ENCODE measurements around the gene ZMYND10.

The ZMYND10 gene

DNA sequence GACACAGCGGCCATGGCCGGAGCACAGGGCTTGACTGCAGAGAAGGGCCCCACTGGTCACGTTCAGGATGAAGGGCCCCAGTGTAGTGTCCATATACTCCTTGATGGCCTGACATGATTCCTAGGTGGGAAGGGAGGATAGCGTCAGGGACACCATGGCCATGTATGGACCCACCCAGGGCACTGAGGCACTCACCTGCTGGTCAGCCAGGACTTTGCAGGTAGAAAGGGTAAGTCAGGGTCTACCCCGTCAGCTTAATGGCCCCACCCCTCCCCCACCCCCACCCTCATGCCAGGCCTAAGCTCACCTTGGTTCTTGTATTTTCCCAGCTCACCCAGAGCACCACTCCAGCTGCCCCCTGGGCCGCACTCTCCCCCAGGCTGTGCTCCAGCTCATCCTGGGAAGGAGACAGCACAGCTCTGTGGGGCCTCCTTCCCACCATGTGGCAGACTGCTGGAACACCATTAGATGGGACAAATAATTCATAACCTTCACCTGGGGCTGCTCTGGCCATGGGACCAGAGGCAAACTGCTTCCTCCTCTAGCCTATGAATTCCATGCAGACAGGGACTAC is 44.8 kb downstream of the ZMYND10 start:
- DNase-seq, result no peak

DNA sequence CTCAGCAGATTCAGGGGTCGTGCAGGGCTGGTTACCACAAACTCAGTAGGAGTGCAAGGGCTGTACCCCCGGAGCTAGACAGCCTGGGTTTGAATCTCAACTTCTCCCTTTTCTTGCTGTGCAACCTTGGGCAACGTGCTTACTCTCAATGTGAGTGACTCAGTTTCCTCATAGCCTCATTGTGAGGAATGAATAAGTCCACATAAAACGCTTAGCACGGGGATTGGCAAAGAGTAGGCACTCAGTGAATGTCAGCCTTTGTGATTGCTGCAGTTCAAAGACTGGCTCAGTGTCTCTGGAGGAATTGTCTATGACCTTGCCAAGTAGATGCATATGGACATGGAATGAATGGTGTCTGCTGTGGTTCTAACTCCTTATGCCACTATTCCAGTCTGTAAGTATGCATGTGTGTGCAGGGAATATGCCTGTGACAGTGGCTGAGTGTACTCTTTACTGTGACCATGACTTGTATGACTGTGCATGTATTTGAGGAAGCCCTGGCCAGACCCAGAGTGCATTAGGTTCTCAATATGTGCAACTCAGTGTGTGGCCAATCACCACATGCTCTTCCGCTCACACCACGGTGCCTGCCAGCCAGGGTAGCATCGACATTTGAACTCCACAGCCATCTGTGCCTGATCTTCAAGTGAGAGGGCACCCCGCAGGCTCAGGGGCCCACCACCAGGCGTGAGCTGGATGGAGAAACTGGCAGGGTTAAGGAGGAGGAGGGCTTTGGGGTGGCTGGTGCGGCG is 45.4 kb downstream of the ZMYND10 start:
- no peak for DNase-seq

DNA sequence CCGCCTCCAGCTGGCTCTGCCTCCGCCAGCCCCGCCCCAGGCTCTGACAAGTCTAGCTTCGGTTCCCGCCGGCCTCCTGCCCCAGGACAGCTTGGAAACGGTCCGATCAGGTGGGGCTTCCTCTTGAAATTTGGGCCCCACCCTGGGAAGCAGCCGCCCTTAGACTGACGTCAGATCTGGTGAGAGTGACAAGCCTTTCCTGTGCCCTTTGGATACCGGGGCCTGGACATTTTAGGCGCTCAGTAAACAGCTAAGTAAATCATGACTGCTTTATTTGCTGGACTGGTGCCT is 45.9 kb downstream of the ZMYND10 start:
- DNase-seq, result no peak

DNA sequence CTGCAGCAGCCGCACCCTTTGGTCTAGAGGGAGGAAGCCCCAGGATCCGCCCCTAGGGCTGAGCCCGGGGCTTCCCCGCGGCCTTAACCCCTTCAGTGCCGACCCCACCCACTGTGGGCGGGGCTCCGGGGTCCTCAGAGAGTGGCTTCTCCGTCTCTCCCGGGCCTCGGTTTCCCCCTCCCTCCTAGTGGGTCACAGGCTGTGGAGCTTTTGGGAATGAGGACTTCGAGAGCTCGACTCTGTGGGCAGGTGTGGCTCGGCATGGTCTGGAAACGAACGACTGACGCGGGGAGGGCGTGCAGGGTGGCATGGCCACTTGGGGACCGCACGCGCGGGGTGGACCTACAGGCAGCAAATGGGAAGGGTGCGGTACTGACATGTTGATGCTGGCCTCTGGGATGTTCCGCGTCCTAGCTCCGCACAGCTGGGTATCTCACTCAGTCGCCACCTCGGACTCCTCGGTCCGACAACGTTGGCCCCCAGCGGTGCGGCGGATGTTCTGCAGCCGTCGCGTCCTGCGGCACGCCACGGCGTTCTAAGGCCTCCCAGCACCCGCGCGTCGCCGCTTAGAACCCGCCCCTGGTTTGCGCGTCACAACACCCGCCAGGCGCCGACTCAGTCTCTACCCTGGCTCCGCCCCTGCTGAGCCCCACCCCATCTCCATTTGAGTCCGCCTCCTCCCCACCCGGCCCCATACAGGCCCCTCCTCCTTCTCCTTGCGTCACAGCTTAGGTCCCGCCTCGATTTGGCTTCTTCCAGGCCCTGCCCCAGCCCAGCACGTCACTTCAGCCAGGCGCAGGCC is 46.5 kb downstream of the ZMYND10 start, which contains the start of the genes HYAL3 and NAA80:
HYAL3 (minus strand) TSS at position 570 of the 802 bp plus-strand sequence. CDS start 3,803 bp downstream, outside the sequence.
NAA80 (minus strand) TSS at position 570 of the 802 bp plus-strand sequence. CDS start 1,942 bp downstream, outside the sequence.
- DNase-seq, result peak; percentile 93 to 97

DNA sequence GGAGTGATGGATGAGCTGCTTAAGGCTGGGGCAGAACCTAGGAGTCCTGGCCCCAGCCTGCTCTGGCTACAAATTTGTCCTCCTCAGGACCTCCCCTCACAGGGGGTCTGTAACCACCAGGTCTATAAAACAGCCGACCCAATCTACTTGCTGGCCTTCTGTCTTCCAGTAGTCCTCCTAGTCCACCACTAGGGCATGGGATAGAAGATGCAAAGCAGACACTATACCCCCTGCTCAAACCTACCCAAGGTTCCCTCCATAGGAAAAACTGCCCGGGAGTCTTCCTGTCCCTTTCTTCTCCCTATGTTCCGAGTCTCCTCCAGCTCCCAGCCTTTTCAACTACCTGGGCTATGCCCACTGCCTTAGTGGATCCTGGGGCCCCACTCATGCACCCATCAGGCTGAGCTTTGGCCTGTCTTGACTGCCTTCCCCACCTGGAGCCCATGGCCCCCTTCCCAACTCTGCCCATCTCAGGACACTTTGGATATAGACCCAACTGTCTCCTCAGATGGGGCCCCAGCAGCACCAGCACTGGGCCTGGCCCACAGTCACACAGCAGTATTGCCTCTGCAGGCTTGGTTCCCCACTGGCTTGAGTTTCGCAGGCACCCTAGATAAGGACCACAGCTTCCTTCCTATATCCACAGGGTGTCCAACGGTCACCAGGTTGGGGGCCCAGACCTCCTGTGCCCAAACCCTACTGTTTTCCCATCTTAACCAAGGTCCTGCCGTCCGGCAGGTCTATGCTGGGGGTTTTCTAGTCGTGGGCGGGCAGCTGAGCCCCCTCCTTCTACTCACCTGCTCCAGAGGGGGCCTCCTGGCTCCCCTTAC is 47.4 kb downstream of the ZMYND10 start:
- DNase-seq, result no peak

DNA sequence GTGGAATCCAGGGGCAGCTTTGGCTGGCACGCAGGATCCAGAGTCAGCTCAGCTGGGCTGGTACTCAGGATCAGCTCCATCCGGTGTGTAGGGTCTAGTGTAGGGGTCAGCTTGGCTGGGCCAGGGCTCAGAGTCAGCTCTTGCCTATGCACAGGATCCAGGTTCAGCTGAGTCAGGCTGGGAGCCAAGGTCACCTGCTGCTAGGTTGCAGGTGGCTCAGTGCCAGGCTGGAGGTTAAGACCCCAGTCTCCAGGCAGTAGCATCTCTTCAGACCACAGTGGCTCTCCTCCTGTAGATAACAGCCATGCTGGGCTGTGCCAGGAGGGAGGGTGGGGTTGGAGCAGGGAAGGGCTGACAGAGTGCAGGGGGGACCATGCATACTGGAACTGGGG is 48.2 kb downstream of the ZMYND10 start:
- DNase-seq, result no peak

DNA sequence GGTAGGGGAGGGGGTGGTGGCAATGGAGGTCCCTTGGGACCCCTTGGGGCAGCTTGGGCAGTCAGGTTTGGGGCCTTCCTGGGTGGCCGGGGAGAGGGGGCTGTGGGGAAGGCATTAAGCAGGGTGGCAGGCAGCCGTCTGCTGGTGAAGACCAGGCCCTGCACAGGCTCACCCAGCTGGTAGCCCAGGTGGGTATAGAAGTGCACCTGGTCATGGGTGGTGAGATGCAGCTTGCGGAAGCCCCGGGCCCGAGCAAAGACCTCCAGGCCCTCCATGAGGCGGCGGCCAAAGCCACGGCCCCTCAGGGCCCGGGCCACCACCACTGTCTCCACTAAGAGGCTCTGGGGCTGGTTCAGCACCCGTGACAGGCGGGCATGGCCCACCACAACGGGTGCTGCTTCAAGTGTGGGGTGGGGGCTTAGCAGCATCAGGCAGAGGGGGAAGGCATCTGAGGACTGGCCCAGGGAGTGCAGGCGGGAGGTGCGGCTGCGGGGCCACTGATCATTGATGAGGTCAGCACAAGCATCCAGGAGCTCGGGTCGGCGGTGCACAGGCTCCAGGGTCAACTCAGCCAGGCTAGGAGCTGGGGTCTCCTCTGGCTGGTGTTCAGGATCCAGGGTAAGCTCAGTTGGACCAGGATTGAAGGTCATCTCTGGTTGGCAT is 48.7 kb downstream of the ZMYND10 start:
- no peak for DNase-seq

DNA sequence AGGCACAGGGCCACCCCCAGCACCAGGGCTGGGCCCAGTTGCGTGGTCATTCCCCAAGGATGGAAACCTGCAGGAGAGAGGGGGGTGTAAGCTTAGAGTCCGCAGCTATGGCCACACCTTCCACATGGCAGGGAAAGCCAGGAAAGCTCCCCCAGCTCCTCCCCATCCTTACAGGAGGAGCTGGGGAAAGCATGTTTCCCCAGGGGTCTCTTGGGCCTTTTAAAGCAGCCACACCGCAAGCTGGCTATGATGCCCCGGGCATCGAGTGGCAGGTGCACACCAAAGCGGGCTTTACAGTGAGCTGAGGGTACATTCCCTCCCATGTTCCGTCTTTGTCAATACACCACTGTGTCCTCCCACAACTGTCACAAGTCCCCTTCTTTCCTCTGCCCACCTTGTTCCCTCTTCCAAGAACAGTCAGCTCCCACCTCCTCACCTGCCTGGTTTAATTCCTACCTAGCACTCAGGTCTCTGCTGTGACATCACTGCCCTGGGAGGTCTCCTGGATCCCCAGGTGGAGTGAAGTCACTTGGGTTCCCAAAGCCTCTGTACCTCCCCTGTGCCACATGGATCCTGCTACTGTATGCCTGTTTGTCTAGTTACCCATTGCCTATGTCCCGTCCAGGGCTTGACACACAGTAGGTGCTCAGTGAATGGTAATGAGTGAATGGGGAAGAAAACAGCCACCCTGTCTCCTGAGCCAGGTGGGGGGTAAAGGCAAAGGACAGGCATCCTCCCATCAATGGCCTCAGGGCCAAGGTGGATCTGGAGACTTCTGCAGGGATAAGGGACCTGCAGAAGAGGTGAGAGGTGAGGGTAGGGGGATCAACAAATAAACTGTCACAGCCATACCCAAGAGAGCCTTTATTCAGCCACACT is 49.7 kb downstream of the ZMYND10 start:
- DNase-seq, result no peak

DNA sequence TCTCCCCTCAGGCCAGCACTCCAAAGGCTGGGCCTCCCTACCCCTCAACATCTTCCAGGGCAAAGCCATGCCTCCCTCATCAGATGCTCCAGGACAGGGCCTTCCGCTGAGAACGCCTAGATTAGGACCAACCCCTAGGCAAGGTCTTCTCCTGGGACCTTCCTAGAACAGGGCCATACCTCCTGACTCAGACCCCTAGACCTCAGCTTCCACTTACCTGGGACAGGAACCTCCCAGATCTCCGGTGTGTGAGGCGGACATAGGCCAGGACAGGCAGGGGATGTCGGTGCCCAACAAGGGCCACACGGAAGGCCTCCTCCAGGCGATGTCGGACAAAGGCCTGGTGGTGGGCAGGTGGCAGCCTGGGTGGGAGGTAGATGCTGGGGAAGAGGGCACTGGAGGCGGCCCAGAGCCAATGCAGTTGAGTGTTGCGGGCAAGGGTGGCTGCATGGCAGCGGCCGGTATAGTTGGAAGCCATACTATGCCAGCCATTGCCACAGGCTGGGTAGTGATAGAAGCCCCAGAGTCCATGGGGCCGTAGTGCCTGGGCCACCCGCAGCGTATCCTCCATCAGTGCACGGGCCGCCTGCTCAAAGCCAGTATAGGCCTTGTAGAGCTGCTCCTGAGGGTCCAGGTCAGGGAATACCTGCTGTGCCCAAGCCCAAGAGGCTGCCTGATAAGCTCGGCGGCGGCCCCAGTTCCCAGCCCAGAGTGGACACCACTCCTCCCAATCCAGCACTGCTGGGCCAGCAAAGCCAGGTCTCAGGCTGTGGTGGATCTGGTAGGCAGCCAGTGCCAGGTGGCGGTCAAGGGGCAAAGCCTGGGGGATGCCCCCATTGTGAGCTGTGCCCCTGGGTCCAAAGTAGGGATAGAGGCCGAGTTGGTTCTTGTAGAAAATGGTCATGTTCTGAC is 50.8 kb downstream of the ZMYND10 start:
- DNase-seq, result no peak

DNA sequence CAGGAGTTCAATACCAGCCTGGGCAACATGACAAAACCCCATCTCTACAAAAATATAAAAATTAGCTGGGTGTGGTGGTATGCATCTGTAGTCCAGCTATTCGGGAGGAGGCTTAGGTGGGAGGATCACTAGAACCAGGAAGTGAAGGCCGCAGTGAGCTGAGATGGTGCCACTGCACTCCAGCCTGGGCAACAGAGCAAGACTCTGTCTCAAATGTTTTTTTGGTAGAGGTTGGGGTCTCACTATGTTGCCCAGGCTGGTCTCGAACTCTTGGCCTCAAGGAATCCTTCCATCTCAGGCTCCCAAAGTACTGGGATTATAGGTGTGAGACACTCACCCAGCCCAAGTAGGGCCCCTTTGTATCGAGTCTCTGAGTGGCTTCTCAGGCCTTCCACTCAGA is 51.4 kb downstream of the ZMYND10 start:
- no peak for DNase-seq

DNA sequence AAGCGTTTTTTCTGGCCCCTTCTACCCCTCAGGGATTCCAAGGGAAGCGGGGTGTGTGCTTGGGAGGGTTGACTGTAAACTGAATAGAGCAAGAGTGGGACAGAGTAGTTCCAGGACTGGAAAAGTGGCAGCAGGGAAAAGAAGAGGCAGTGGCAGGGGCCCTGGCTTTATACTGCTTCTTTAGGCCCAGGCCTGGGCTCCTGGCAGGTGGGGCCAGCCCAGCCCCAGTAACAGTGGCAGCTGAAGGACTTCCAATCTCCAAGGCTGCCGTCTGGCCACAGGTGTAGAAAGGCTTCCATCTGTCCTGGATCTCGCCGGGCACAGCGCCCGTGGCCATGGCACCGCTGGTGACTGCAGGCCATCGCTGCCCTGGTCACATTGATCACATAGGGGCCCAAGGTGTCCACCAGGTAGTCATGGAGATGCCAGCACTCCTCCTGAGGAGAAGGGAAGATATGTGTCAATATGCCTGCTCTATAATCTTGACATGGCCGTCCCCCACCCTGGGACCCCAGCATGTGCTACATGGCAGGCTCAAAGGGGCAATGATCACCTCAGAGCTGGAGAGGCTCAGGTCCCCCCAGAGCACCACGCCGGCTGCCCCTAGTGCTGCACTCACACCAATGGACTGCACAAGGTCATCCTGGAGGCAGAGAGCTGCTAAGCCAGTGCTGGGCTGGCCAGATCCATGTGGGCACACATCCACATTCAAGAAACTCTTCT is 52.3 kb downstream of the ZMYND10 start:
- no peak for DNase-seq

DNA sequence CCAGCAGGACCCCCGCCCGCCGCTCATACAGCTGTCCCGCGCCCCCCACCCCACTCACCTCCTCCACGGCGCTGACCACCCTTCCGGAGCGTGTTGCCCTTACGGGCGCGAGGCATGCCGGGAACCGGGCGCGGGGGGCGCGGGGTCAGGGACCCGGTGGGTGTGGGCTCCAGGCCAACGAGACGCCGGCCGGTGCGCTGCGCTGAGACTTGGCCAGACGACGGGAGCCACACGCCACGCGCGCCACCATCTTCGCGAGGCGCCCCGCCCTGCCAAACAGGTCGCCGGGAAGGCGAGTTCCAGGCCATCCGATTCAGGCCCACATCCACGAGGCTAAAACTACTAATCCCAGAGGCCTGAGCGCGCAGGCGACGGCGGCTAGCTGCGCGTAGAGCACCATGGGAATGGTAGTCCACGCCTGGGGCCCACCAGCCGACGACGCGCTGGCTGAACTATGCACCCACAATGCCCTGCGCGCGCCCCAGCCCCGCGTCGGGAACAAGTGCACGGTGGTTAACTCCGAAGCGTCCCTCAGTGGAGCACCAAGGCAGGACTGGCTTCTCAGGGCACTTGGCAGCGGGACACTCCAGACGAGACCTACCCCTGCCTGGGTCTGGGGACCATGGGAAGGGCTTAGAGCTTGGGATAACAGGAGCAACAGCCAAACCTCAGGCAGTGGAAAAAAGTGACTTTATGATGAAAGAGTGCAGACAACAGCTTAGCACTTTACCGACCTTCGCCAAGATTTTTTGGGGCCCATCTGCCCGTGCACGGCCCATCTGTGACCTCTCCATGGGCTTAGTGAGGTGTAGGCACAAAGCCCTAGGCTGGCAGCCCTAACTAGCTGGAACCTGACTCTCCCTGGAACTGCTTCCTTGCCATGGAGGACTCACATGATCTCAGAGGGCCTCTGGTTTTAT is 53.1 kb downstream of the ZMYND10 start, which contains the start of gene IFRD2:
IFRD2 (minus strand) TSS at position 271 of the 920 bp plus-strand sequence; CDS start at position 116, 155 bp downstream.
- DNase-seq, result peak; percentile 93 to 96

Data from NCI-H2081 (cell line).